ENCODE measurements around the gene ZGPAT. TPM values are rescaled to one million over a fixed set of nuclear protein-coding genes. Genes with fewer than 3 reads are reported as not detected.

Gene ZGPAT
- total RNA-seq, 4 donors from 2014 or later, result 13.4 to 20.8 (median 15.5) TPM

DNA sequence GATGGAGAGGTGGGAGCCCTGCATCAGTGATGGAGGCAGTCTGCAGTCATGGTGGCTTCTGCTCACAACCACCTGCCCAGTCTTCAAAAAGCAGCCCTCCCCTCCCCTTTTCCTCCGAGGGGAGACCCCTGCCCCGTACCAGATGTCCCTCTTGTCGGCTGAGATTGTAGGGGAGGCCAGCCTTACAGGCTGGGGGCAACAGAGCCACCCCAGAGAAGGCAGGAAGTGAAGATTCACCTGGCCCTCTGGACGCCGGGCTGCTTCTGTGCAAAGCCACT, 6.8 kb upstream of the ZGPAT start:
- in situ Hi-C loops (cut with MboI; ENCODE audit: low sequenced_read_pairs in 4 of 4) (no loop called here), intact Hi-C loops (cut with DNase I; ENCODE audit: low total_unique reads) (no loop called here)
- no peaks in the 10 kb centered on the region for H3K27me3 ChIP-seq
- H3K27ac ChIP-seq, result no peak overlapping the region
- no peak for TF ChIP-seq POLR2A (IDR thresholded peaks at IDR 0.05)
- TF ChIP-seq, protein P1, sequence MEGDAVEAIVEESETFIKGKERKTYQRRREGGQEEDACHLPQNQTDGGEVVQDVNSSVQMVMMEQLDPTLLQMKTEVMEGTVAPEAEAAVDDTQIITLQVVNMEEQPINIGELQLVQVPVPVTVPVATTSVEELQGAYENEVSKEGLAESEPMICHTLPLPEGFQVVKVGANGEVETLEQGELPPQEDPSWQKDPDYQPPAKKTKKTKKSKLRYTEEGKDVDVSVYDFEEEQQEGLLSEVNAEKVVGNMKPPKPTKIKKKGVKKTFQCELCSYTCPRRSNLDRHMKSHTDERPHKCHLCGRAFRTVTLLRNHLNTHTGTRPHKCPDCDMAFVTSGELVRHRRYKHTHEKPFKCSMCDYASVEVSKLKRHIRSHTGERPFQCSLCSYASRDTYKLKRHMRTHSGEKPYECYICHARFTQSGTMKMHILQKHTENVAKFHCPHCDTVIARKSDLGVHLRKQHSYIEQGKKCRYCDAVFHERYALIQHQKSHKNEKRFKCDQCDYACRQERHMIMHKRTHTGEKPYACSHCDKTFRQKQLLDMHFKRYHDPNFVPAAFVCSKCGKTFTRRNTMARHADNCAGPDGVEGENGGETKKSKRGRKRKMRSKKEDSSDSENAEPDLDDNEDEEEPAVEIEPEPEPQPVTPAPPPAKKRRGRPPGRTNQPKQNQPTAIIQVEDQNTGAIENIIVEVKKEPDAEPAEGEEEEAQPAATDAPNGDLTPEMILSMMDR (IDR thresholded peaks at IDR 0.05 in 4 of 5, conservative IDR thresholded peaks at IDR 0.05 in 1 of 5), result no peak
- H3K4me1 ChIP-seq, result peaks cover 27% of the 10 kb centered on the region in 2 donors
- H3K36me3 ChIP-seq, result peaks cover 0 to 19% of the 10 kb centered on the region in 2 donors
- ATAC-seq (no peak), DNase-seq (no peak)
- no peaks in the 10 kb centered on the region for H3K9me3 ChIP-seq
- H3K4me3 ChIP-seq, result no peak overlapping the region

DNA sequence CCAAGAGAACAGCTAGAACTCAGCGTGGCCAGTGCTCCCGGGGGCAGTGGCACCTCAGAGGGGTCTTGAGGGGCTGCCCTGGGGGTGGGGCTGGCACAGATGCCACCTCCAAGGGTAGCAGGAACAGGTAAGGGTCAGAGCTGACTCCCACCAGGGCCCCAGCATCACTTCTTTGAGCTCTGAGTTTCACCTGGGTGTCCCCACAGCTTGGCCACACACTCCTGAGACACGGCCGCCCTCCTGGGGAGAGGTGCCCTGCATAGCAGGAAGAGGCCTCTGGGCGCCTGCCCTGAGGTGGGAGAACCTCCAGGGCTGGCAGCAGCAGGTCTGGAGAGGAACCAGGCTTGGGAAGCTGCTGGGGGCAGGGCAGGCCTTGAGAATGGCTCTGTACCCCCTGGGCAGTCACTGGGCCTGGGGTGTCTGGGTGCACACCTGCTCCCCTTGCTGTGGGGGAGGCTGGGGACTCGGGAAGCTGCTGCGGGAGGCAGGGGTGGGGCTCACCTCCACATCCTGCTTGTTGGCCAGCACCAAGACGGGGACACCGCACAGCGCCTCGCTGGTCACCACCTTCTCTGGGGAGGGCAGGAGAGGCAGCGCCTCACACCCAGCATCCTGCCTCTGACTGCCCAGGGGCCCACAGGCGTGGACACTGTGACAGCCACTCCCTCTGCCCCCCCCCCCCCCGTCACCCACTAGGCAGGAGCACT, 6.4 kb upstream of the ZGPAT start:
- Histone ChIP-seq H3K4me3 (no peak overlapping the region), H3K9me3 (no peaks in the 10 kb centered on the region), H3K36me3 (peaks cover 0 to 24% of the 10 kb centered on the region in 2 donors), H3K27ac (no peak overlapping the region), H3K27me3 (no peaks in the 10 kb centered on the region), H3K4me1 (peaks cover 28 to 29% of the 10 kb centered on the region in 2 donors)
- in situ Hi-C loops (cut with MboI; ENCODE audit: low sequenced_read_pairs in 4 of 4) (no loop called here), intact Hi-C loops (cut with DNase I; ENCODE audit: low total_unique reads) (no loop called here)
- ATAC-seq (no peak), DNase-seq (no peak)
- no peak for TF ChIP-seq POLR2A (IDR thresholded peaks at IDR 0.05)
- TF ChIP-seq, protein P1 (IDR thresholded peaks at IDR 0.05 in 4 of 5, conservative IDR thresholded peaks at IDR 0.05 in 1 of 5), result no peak

DNA sequence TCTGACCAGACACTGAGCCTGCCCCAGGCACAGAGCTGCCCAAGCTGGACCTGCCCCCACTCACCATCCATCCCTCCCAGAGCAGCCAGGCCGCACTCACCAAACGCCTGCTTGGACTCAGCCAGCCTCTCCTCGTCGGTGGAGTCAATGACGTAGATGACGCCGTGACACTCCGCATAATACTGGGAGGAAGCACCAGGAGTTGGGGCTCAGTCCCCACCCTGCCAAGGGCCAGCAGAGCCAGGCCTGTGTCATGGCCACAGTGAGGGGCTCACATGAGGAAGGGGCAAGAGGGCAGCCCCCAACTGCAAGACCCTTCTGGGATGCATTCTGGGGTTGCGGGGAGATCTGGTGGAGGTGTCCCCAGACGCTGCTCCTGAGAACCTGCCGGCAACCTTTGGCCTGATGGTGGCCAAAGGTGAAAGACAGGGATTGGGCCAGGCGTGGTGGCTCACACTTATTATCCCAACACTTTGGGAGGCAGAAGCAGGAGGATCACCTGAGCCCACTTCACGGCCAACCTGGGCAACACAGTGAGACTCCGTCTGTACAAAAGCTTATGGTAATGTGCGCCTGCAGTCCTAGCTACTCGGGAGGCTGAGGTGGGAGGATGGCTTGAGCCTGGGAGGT, 5.7 kb upstream of the ZGPAT start:
- no peak for DNase-seq
- H3K27me3 ChIP-seq, result no peaks in the 10 kb centered on the region
- intact Hi-C loops (cut with DNase I; ENCODE audit: low total_unique reads), result no loop called here
- TF ChIP-seq, protein P1 (IDR thresholded peaks at IDR 0.05 in 4 of 5, conservative IDR thresholded peaks at IDR 0.05 in 1 of 5), result no peak
- TF ChIP-seq POLR2A (IDR thresholded peaks at IDR 0.05), result no peak
- H3K27ac ChIP-seq, result no peak overlapping the region
- H3K4me3 ChIP-seq, result no peak overlapping the region
- H3K4me1 ChIP-seq, result peaks cover 28 to 34% of the 10 kb centered on the region in 2 donors
- in situ Hi-C loops (cut with MboI; ENCODE audit: low sequenced_read_pairs in 4 of 4), result no loop called here
- peaks cover 0 to 24% of the 10 kb centered on the region in 2 donors for H3K36me3 ChIP-seq
- H3K9me3 ChIP-seq, result no peaks in the 10 kb centered on the region
- ATAC-seq, result no peak

DNA sequence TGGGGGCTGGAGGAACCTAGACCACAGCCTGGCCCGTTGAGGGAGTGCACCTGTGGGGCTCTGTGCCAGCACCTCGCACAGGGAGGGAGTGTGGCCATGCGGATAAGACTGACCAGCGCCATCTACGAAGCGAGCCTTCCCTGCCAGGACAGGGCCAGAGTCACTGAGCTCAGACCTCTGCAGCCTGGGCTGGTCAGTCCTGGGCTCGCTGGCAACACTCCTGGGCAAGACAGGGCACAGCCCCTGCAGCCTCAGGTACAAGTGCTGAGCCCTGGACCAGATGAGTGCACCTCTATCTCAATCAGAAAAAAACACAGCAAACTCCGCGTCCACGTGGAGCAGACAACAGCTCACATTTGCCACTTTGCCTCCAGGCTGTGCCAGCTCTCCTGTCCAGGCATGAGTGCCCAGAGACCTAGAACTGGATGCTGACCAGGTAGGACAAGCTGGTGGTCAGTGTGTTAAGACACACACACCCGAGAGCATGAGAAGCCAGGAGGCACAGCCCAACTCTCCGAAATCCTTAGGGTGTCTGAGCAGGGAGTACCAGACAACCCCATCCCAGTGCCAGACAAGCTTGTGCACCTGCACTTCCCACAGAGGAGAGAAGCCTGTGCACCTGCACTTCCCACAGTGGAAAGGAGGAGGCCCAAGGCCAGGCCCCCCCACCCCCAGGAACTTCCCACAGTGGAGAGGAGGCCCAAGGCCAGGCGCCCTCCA, 4.9 kb upstream of the ZGPAT start:
- DNase-seq (no peak), ATAC-seq (no peak)
- Histone ChIP-seq H3K27me3 (no peaks in the 10 kb centered on the region), H3K36me3 (peaks cover 0 to 24% of the 10 kb centered on the region in 2 donors), H3K9me3 (no peaks in the 10 kb centered on the region), H3K4me1 (peaks cover 23 to 26% of the 10 kb centered on the region in 2 donors), H3K27ac (no peak overlapping the region), H3K4me3 (no peak overlapping the region)
- in situ Hi-C loops (cut with MboI; ENCODE audit: low sequenced_read_pairs in 4 of 4) (no loop called here), intact Hi-C loops (cut with DNase I; ENCODE audit: low total_unique reads) (no loop called here)
- TF ChIP-seq POLR2A (IDR thresholded peaks at IDR 0.05), result no peak
- TF ChIP-seq, protein P1 (IDR thresholded peaks at IDR 0.05 in 4 of 5, conservative IDR thresholded peaks at IDR 0.05 in 1 of 5), result no peak
